Measurements from ENCODE around the gene ACOXL.

ACOXL gene

DNA sequence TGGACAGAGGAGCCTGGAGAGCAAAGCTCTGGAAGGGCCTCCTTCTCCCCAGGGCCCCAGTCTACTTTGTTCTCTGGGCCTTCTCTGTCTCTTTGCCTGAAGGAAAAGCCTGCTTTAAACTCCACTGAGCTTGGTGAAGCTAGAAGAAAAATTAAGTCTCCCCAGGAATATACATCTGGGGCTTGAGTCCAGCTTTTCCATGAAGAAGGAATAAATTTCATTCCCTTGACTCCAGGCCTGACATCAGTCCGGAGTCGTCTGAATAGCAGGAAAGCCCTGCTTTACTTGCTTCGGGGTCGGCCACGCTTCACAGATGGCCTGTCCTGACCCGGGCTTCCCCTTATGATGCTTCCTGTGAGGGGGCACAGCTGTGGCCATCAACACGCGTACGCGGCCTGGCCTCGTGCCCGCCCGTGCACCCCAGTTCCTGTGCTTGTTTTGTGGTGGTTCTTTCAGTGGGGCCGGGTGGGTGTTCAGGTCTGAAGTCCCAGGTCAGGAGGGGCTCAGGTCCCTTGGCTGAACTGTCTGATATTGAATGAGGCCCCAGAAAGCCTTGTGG is 73.6 kb downstream of the ACOXL start:
- TF ChIP-seq, protein P1, sequence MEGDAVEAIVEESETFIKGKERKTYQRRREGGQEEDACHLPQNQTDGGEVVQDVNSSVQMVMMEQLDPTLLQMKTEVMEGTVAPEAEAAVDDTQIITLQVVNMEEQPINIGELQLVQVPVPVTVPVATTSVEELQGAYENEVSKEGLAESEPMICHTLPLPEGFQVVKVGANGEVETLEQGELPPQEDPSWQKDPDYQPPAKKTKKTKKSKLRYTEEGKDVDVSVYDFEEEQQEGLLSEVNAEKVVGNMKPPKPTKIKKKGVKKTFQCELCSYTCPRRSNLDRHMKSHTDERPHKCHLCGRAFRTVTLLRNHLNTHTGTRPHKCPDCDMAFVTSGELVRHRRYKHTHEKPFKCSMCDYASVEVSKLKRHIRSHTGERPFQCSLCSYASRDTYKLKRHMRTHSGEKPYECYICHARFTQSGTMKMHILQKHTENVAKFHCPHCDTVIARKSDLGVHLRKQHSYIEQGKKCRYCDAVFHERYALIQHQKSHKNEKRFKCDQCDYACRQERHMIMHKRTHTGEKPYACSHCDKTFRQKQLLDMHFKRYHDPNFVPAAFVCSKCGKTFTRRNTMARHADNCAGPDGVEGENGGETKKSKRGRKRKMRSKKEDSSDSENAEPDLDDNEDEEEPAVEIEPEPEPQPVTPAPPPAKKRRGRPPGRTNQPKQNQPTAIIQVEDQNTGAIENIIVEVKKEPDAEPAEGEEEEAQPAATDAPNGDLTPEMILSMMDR (IDR thresholded peaks at IDR 0.05) = no peak

DNA sequence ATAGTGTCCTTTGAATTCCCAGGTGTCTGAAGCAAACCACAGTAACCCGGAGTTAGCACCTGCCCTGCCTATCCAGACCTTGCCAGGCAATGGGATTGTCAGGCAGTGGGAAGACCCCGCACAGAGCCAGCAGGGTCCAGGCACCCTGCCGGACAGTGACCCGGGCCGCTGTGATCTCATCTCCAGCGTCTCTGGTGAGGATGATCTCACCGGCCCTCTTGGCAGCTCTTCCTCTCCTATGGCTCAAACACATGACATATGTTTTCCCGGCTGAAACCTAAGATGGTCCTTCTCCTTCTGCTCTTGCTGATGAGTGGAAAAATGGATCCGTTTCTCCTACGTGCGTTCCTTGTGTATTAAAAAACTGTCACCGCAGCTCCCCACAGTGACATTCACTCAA is 75.1 kb downstream of the ACOXL start:
- TF ChIP-seq, protein P1 (IDR thresholded peaks at IDR 0.05) = no peak

DNA sequence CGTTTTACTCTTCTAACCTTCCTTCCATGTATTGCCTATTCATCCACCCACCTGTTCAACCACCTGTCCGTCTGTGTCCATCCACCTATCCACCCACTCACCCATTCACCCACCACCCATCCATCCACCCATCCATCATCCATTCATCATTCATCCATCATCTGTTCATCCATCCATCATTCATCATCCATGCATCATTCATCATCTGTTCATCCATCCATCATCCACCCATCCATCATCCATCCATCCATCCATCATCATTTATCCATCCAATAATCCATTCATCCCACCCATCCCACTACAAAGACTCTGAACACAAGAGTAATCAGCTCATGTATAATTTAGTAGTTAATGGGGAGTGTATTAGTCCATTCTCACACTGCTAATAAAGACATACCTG is 78.0 kb downstream of the ACOXL start:
- TF ChIP-seq, protein P1 (IDR thresholded peaks at IDR 0.05) = no peak

DNA sequence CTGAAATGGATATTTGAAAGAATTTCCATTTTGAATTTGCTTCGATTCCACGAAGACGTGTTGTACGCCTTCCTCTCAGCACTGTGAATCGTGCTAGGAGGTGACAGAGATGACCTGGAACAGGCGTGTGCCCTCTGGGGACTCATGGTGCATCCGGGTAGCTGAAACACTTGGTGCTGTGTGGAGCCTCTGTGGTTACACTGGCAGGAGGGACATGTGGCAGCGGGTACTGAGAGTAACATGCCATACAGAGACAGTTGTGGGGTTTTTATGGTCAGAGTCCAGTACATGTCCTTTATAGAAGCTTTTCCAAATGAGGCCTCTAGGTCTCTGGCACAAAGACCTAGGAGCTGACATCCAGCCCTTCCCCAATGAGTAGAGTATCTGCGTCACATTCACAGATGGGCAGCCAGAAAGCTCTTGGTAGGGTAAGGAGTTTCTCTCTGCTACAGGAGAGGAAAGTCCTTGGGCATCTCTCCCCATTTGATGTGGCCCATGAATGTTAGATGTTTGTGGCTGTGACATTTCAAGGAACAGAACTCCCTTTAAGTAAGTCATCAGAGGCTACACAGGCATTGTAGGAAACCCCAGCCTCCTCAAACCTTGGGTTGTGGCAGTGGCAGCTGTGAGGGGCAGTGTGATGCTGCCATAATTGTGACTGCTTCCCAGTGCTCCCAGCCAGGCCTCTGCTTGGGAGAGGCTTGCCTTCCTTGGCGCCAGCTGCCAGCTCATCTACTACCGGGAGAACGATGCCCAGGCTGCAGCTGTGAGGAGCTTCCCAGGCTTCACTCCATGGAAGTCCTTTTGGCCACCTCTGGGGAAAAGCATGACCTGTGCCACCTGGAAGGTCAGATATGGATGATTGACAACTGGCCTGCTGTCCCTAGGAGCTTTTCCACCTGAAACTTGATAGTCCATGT is 80.6 kb downstream of the ACOXL start:
- TF ChIP-seq, protein P1 (IDR thresholded peaks at IDR 0.05) = no peak

DNA sequence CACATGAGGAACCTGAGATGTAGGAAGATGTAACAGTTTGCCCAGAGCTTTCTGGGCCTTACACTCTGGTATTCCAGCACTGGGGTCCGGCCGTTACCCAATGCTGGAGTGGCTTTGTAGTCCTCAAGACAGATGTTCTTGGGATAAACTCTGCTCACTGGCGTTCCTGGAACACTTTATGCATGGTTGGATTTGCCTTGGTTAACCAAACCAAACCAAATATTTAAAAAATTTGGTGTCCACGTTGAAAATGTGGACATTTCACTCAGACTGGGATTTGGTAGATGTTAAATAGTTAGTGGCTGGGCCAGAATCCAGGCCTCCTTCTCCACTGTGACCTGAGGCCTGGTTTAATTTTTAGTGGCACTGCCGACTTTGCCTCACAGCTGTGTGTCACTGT is 81.5 kb downstream of the ACOXL start:
- TF ChIP-seq, protein P1 (IDR thresholded peaks at IDR 0.05) = no peak

DNA sequence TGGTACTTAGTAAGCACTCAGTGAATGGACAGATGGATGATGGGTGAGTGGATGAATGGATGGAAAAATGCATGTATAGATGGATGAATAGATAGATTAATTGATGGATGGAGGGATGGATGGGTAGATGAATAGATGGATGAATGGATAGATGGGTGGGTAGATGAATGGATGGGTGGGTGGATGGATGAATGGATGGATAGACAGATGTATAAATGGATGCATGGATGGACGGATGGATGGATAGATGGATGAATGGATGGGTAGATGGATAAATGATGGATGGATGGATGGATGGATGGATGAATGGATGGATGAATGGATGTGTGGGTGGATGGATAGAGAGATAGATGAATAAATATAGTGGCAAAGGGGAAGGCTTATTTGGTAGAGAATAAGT is 83.6 kb downstream of the ACOXL start:
- TF ChIP-seq, protein P1 (IDR thresholded peaks at IDR 0.05) = no peak

DNA sequence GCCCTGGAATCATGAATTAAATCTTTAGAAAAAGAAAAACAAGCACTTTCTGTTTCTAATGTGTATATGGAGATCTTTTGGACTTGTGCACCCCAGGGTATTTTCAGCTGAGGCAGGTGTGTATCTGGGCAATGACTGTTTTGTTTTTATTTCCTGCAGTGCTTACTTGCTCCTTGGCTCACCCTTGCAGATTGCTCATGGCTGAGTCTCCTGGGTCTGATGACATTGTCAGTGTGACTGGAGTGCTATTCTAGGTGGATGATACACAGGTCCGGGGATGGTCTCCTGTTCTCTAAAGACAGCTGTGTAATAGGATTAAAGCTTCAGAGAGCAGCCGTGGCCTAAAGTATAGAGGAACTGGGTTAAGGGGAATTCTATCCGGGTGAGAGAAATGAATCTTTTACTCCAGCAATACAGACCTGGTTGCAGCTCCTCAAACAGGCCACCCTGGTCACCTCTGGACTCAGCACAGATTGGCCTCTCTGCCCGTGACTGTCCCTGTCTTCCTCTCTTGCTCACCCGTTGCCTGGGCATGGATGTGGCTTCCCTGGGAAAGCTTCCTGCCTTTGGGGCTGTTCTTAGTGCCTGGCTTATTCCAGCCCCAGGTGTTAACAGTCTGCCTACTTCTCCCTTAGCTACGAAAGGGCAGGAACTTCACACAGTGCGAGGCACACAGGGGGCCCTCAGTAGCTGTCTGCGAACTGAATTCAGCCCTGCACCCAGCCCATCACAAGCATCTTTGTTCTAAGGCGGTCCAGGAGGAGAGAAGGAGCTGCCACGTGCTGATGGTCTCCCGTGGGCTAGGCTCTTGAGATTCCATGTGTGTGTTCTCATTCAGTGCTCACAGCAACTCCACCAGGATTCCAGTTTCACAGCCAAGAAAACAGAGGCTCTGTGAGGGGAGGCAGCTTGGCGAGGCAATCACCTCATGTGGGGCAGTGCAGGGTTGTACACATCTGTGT is 84.3 kb downstream of the ACOXL start:
- TF ChIP-seq, protein P1 (IDR thresholded peaks at IDR 0.05) = no peak

Data from LNCAP (cell line).